GM19397 (cell line): ENCODE results near the gene DLGAP4.

Experiments
- ATAC-seq: cut with Tn5 transposase; IDR thresholded peaks from one replicate; pipeline ENCODE4 v1.9.1; 2021; ENCODE audit warnings: mild to moderate bottlenecking, moderate library complexity; ENCODE audit not compliant: unreplicated experiment

Gene DLGAP4

GRCh38 chr20:36574366-36575135, 268.4 kb downstream of the DLGAP4 start:
- ATAC-seq, result no peak

DNA sequence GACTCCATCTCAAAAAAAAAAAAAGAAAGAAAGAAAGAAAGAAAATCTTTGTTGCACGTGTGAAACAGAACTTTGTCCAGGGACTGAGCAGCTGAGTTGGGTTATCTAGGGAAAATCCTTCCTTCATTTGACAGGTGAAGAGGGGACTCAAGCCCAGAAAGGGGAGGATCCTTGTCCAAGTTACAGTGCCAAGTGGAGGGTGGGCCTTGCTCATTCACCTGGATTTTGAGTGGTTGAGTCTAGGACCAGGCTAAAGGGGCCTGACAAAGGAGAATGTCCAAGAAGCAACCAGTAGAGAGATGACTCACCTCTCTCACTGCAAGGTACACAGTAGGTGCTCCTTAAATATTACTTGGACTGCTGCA, 269.9 kb downstream of the DLGAP4 start:
- no peak for ATAC-seq
